Esophagus (tissue), 2 donors: Measurements from ENCODE around the gene ARHGAP9. TPM values are rescaled to one million over a fixed set of nuclear protein-coding genes. Genes with fewer than 3 reads are reported as not detected.

Experiments
- H3K27ac ChIP-seq, 2 donors: one replicate each; pipeline ENCODE4 v1.5.1; 2013; ENCODE audit warnings: low read depth in 2 of 2, mild to moderate bottlenecking in 2 of 2, inconsistent platforms in 1 of 2, low read length in 1 of 2, moderate library complexity in 1 of 2
- H3K27me3 ChIP-seq, 2 donors: one replicate each; pipeline ENCODE4 v1.6.1; 2013; ENCODE audit warnings: low read length in 2 of 2, control low read depth in 1 of 2, mild to moderate bottlenecking in 1 of 2; ENCODE audit not compliant: insufficient read depth in 2 of 2, control insufficient read depth in 1 of 2
- H3K36me3 ChIP-seq, 2 donors: one replicate each; pipeline ENCODE4 v1.6.1; 2013; ENCODE audit warnings: low read length in 1 of 2; ENCODE audit not compliant: control insufficient read depth in 2 of 2, insufficient read depth in 2 of 2
- H3K4me1 ChIP-seq, 2 donors: one replicate each; pipeline ENCODE4 v1.6.1; 2013; ENCODE audit warnings: low read length in 1 of 2; ENCODE audit not compliant: control insufficient read depth in 2 of 2, insufficient read depth in 2 of 2
- H3K4me3 ChIP-seq, 2 donors: one replicate each; pipeline ENCODE4 v1.5.1; 2013; ENCODE audit warnings: low read length in 2 of 2, mild to moderate bottlenecking in 2 of 2, low read depth in 1 of 2, moderate library complexity in 1 of 2
- H3K9me3 ChIP-seq, 2 donors: one replicate each; pipeline ENCODE4 v1.6.1; 2013; ENCODE audit warnings: mild to moderate bottlenecking in 2 of 2, low read depth in 1 of 2, low read length in 1 of 2, moderate library complexity in 1 of 2; ENCODE audit not compliant: control insufficient read depth in 2 of 2, insufficient read depth in 1 of 2
- WGBS, 2 donors: extraction: QIAGEN DNeasy Blood & Tissue Kit; methylation state at CpG; one replicate each; pipeline ENCODE4 v1.1.7; 2013; 5-methylcytosine and 5-hydroxymethylcytosine counted together
- polyA plus RNA-seq, 2 donors: library from polyadenylated mRNA; stranded (reverse); fragments of 200-250 nt; gene quantifications; one replicate each; pipeline ENCODE4 v1.2.3, GENCODE V29; 2013
- donor health status: healthy with polysubstance abuse.
- donor health status: Bipolar disorder and iron deficiency.

The ARHGAP9 gene
- polyA plus RNA-seq, 2 donors, result 4.3 to 9.2 TPM

DNA sequence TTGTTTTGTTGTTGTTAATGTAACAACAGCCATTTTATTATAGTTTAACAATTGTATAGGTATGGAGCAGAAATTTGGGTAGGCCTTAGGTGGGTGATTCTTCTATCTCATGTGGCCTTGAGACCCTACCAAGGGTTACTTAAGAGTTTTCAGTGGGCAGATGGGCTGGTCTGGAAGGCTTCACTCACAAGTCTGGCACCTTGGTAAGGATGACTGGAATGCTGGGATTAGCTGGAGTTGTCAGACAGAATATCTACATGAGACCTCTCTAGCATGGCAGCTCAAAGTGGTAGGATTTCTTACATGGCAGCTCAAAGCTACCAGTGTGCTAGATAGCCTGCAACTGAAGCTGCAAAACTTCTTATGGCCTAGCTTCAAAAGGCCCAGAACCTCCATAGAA lies 6.0 kb upstream of the ARHGAP9 start:
- H3K36me3 ChIP-seq, result peaks cover 5 to 10% of the 10 kb centered on the region in 2 donors
- peaks cover 6 to 8% of the 10 kb centered on the region in 2 donors for H3K4me1 ChIP-seq
- H3K27ac ChIP-seq, result no peak overlapping the region
- no peak overlapping the region for H3K4me3 ChIP-seq
- H3K27me3 ChIP-seq, result peaks cover 0 to 2% of the 10 kb centered on the region in 2 donors
- H3K9me3 ChIP-seq, result no peaks in the 10 kb centered on the region

DNA sequence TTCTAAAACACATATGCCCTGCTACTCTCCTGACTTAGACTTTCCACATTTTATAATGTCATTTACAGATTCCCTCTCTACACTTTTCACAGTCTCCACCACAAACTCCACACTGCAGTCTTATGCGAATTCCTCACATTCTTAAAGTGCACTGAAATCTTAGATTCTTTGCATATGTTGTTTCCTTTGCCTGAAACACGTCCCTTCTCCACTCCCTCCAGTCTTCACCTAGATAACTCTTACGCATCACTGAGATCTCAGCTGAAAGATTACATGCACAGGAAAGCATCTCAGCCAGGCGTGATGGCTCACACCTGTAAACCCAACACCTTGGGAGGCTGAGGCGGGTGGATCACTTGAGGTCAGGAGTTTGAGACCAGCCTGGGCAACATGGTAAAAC lies 3.8 kb upstream of the ARHGAP9 start:
- no peaks in the 10 kb centered on the region for H3K9me3 ChIP-seq
- H3K36me3 ChIP-seq, result no peaks in the 10 kb centered on the region
- no peak overlapping the region for H3K27ac ChIP-seq
- H3K4me3 ChIP-seq, result no peak overlapping the region
- peaks cover 0 to 2% of the 10 kb centered on the region in 2 donors for H3K27me3 ChIP-seq
- WGBS, 2 donors, result 61 to 66% methylated on average over 5 of the region's 5 CpGs
- H3K4me1 ChIP-seq, result peaks cover 0 to 3% of the 10 kb centered on the region in 2 donors

DNA sequence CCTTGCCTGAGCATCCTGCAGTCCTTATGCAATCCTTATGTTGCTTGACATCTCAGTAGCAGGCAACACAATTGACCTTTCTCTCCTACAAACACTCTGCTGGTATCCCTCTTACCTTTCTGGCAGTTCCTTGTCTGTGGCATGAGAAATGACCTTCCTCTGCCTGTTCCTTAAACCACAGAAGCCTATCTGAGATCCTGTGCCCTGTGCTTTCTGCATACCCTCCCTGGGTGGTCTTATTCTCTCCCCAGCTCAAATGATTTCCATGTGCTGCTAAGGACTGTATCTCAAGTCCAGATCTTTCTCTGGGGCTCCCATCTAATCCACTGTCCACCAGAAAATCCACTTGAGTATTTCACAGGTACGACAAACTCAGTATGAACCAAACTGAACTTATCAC lies 2.0 kb upstream of the ARHGAP9 start:
- WGBS, 2 donors, result 78 to 80% methylated on average over 1 of the region's 1 CpG
- no peak overlapping the region for H3K4me3 ChIP-seq

DNA sequence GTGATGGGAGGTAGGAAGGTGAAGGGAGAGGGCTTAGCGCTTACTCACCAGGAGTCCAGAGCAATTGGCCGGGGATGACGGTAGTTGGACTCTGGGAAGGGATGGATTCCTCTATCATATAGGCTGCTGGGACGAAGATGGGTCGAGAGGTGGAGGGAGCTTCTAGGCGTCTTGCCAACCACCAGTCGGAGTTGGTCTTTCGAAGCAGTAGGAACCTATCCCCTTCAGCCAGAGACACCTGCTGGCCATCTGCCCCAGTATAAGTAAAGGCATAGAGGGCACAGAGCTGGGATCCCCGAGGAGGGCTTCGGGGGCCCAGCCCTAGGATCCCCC lies 657 bp downstream of the ARHGAP9 start:
- WGBS, 2 donors, result 82% methylated on average over 10 of the region's 10 CpGs
- peaks cover 0 to 11% of the 10 kb centered on the region in 2 donors for H3K27me3 ChIP-seq
- H3K4me1 ChIP-seq, result peaks cover 4 to 19% of the 10 kb centered on the region in 2 donors
- no peaks in the 10 kb centered on the region for H3K9me3 ChIP-seq
- H3K27ac ChIP-seq, result peak overlapping the region; percentile 53 to 57
- H3K4me3 ChIP-seq, result no peak overlapping the region
- no peaks in the 10 kb centered on the region for H3K36me3 ChIP-seq

More for the DNA sequence above, 2.0 kb upstream of the ARHGAP9 start:
- H3K36me3 ChIP-seq, result no peaks in the 10 kb centered on the region
- peaks cover 0 to 2% of the 10 kb centered on the region in 2 donors for H3K4me1 ChIP-seq
- no peaks in the 10 kb centered on the region for H3K9me3 ChIP-seq
- H3K27ac ChIP-seq, result no peak overlapping the region
- peaks cover 0 to 2% of the 10 kb centered on the region in 2 donors for H3K27me3 ChIP-seq

DNA sequence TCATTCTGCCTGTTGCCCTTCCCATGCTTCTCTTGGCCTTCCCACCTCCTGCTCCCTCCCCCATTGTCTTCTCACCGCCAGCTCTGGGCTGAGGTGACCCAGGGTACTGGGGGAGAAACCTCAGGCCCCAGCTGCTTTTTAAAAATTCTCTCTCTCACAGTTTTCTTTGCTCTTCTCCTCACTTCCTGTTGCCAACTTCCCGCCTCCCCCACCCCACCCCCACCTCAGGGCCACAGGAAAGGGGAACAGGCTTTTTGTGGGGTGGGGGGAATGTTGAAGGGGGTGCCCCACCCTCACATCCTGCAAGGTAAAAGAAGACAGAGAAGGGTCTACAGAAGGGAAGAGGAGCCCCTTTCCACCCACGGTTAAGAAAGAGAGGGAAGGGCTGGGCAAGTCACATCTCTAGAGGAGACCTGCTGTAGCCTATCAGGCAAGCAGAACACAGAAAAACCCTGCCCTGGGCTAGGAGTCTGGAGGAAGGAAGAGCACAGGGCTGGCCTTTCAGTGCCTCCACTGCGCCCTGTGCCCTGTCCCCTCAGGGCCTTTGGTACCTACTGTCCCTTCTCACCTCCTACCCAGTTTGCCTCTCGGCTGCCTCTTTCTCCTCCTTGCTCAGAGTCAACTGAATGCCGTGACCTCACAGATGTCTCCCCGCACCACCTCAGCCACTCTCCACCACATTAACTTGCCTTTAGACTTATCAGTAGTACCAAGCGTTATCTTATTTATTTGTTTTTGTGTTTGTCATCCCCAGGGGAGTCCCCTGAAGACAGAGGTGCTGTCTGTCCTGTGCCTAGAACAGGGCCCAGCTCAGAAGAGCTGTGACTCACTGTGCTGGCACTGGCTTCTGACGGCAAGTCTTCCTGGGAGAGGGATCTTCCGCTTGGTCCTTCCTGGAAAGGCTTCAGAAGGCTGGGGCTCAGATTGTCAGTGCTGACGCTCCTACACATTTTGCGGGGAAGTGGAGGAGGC lies 1.7 kb downstream of the ARHGAP9 start:
- Histone ChIP-seq H3K27ac (peak overlapping the region; percentile 53 to 57), H3K9me3 (no peaks in the 10 kb centered on the region), H3K27me3 (peaks cover 0 to 11% of the 10 kb centered on the region in 2 donors), H3K4me3 (peak overlapping the region; percentile 5 to 27), H3K36me3 (no peaks in the 10 kb centered on the region), H3K4me1 (peaks cover 4 to 19% of the 10 kb centered on the region in 2 donors)
- WGBS, 2 donors, result 55 to 63% methylated on average over 12 of the region's 12 CpGs

DNA sequence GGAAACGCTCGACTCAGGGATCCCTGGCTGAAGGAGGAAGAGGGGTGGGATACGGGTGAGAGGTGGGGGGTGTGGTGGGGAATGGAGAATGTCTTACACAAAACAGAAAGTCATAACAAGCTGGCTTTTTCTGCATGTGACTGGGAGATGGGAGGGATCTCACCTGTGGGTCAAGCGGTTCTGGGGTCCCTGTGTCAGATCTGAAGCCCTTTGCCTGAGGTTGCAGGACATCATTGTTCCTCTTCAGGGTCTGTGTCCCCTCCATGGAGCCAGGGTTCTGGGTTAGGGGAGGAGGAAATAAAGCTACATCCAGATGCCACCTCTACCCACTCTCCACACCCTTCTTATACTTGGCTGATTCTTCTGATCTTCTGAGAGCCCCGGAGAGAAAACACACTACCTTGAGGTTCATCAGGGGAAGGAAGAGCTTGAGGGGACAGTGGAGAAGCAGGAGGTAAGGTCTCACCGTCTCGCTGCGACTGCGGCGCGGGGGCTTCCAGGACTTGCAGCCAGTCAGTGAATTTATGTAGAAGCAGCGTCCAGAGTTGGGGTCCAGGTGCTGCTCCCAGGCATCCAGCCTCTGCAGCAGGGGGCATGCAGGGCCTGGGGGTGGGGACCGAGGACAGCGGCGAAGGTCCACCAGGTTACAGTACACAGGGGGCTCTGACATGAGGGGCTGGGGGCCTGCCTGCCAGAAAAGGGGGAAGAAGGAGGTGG lies 2.5 kb downstream of the ARHGAP9 start:
- Histone ChIP-seq H3K36me3 (no peaks in the 10 kb centered on the region), H3K27ac (peak overlapping the region; percentile 29 to 37), H3K4me1 (peaks cover 4 to 19% of the 10 kb centered on the region in 2 donors), H3K27me3 (peaks cover 0 to 11% of the 10 kb centered on the region in 2 donors), H3K4me3 (peak overlapping the region; percentile 5 to 27), H3K9me3 (no peaks in the 10 kb centered on the region)
- WGBS, 2 donors, result 73 to 74% methylated on average over 15 of the region's 15 CpGs

DNA sequence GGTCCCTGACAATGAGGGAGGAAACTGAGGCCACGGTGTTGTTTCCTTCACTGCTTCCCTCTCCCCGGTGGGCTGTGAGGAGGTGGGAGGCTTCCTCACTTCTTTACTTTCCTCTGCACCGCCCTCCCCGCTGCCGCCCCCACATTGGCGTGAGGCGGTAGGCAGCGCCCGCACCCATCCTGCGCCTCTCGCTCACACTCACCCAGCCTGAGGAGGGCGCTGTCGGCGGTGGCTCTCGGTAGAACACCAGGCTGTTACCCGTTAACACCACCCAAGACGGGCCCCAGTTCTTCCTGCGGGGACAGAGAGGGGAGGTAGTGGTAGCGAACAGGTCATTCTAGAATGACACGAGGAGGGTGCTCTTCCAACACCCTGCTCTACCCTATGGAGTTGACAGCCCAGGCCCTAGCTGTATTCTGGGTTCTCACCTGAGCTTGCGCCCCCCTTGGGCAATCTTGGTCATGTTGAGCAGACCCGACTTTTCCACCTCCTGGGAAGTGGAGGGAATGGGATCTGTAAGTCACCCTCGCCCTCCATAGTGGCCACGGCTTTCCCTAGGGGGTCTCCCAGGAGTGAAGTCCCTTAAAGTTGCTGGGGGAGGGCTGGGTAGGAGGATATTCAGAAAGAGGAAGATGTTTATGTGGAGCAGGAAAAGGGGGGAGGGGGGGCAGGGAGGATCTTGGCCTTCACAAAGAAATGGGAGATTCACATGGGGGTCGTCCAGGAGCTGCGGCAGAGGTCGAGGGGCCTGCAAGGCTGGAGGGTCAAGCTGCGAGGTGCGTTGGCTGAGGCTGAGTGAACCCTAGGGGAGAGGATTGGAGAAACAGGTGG lies 3.3 kb downstream of the ARHGAP9 start:
- 17 to 20% methylated on average over 28 to 29 of the region's 29 CpGs for WGBS, 2 donors
- Histone ChIP-seq H3K27me3 (peaks cover 0 to 11% of the 10 kb centered on the region in 2 donors), H3K36me3 (no peaks in the 10 kb centered on the region), H3K4me1 (peaks cover 4 to 19% of the 10 kb centered on the region in 2 donors), H3K9me3 (no peaks in the 10 kb centered on the region), H3K27ac (peak overlapping the region; percentile 29 to 37), H3K4me3 (peak overlapping the region; percentile 13 to 24)

DNA sequence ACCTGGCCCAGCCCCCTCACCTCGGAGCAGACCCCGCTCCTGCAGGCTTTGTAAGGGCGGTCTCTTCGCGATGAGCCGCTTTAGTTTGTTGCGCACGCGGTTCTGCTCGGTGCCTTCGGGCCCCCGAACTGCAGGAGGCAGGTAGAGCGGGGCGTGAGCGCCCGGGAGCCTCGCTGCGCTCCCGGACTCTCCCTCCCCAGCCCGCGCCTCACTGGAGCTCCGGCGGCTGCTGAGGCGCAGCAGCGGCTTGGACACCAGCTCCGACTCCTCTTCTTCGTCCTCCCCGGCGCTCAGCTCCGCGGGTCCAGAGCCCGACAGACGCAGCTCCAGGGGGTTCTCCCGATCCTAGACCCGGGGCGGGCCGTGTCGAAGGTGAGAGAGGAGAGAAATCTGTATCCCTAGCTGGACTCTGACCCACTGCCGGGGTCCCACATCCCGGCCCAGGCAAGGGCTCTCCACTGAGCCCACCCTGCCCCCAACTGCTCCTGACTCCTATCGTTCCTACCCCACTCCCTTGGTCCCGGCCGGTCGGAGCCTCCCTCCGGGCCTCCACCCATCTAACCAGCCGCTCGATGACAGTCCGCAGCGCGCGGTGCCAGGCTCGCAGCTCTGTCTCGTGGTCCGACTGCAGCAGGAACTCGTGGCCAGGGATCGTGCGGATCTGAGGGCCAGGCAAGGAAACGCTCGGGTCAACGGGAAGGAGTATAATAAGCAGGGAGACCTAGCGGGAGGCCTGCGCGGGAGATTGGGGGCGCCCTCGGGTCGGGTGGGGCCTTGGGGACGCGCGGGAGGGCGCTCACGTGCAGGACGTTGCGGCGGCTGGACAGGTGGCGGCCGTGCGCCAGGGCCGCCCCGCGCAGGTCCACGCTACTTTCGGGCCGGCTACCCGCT lies 4.2 kb downstream of the ARHGAP9 start:
- H3K27ac ChIP-seq, result peak overlapping the region in 1 of 2 donors; percentile 29
- 12 to 13% methylated on average over 80 to 84 of the region's 84 CpGs for WGBS, 2 donors
- H3K4me1 ChIP-seq, result peaks cover 4 to 19% of the 10 kb centered on the region in 2 donors
- H3K9me3 ChIP-seq, result no peaks in the 10 kb centered on the region
- H3K4me3 ChIP-seq, result peak overlapping the region; percentile 13 to 24
- H3K27me3 ChIP-seq, result peaks cover 0 to 9% of the 10 kb centered on the region in 2 donors
- H3K36me3 ChIP-seq, result no peaks in the 10 kb centered on the region
